ENCODE results near the gene VSIG8. TPM values are rescaled to one million over a fixed set of nuclear protein-coding genes. Genes with fewer than 3 reads are reported as not detected.

Gene VSIG8
- total RNA-seq, 1 experiment from 2014 or later, result not detected

DNA sequence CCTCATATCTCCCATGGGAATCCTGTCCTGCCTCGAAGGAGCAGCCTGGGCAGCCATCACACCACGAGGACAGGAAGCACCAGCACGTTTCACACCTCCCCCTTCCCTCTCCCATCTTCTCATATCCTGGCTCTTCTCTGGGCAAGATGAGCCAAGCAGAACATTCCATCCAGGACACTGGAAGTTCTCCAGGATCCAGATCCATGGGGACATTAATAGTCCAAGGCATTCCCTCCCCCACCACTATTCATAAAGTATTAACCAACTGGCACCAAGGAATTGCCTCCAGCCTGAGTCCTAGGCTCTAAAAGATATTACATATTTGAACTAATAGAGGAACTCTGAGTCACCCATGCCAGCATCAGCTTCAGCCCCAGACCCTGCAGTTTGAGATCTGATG lies 27.1 kb downstream of the VSIG8 start:
- H3K27ac Mint-ChIP-seq (ENCODE audit: unreplicated experiment), result no peak overlapping the region
- DNase-seq, result no peak
- no peak overlapping the region for H3K4me3 Mint-ChIP-seq (ENCODE audit: low read depth, unreplicated experiment)
- H3K4me1 Mint-ChIP-seq (ENCODE audit: low read depth, unreplicated experiment), result peaks cover 8% of the 10 kb centered on the region
- H3K27me3 Mint-ChIP-seq (ENCODE audit: unreplicated experiment), result peaks cover 26% of the 10 kb centered on the region
- TF ChIP-seq, protein P1, sequence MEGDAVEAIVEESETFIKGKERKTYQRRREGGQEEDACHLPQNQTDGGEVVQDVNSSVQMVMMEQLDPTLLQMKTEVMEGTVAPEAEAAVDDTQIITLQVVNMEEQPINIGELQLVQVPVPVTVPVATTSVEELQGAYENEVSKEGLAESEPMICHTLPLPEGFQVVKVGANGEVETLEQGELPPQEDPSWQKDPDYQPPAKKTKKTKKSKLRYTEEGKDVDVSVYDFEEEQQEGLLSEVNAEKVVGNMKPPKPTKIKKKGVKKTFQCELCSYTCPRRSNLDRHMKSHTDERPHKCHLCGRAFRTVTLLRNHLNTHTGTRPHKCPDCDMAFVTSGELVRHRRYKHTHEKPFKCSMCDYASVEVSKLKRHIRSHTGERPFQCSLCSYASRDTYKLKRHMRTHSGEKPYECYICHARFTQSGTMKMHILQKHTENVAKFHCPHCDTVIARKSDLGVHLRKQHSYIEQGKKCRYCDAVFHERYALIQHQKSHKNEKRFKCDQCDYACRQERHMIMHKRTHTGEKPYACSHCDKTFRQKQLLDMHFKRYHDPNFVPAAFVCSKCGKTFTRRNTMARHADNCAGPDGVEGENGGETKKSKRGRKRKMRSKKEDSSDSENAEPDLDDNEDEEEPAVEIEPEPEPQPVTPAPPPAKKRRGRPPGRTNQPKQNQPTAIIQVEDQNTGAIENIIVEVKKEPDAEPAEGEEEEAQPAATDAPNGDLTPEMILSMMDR (IDR thresholded peaks at IDR 0.05; ENCODE audit: unreplicated experiment), result no peak
- CTCF ChIA-PET, result interaction anchor here (1.3 kb wide), 1 partner anchor 58 kb away, joined by 5 read pairs; no protein-coding TSS in a partner anchor
- intact Hi-C loops (cut with micrococcal nuclease; ENCODE audit: unreplicated experiment), result no loop called here
- H3K36me3 Mint-ChIP-seq (ENCODE audit: insufficient read depth, unreplicated experiment), result no peaks in the 10 kb centered on the region
- BruUV-seq (replicated peaks), result no TSS peak
- H3K9me3 Mint-ChIP-seq (ENCODE audit: low read depth, unreplicated experiment), result no peaks in the 10 kb centered on the region

DNA sequence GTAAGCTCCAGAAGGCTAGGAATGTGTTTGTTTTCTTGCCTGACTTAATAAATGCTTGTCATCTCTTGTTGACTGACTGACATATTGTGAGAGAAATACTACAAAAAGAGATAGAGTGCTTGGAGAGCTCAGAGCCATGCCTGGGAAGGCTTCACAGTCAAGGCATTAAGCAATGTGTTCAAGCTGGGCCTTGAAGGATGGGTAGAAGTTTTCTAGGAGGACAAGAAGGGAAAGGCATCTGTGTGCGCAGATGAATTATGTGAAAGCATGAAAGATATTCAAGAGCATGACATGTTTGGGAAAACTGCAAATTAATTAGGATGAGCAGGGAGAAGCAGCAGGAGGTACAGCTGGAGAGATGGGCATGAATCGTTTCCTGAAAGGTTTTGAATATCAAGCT lies 30.1 kb downstream of the VSIG8 start:
- CTCF ChIA-PET, result interaction anchor here (2.2 kb wide), 1 partner anchor 34 kb away, joined by 6 read pairs; no protein-coding TSS in a partner anchor
- no peak overlapping the region for H3K27ac Mint-ChIP-seq (ENCODE audit: unreplicated experiment)

DNA sequence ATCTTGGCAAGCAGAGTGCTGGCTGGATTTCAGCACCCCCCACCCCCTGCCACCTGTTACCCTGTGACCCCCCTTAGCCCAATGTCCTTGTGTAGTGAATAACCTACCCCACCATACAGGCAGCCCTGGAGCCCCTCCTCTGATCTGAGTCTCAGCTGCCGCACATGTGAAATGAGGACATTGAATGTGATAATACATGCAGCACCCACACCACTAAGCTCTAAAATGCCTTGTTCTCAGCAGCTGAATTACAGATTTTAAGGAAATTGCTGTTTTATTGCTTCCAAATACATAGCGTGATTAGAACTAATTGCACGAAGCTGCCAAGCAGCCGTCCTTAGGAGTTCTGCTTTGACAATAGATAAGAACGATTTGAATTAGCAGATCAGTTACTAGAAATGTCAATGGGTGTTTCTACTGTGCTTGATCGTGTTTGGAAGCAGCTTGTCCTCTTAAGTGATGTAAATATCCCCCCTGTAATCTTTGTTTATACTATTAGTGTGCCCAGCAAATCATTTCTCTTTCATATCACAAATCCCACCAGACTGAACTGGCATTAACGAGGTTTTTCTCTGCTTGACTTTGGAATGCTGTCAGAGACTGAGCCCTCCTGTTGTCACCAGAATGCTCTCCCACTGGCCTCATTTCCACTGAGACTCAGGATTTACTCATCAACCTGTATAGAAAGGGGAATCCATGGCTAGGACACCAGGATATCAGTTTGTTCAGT lies 30.9 kb downstream of the VSIG8 start:
- CTCF ChIA-PET, result no interaction called here
- Mint-ChIP-seq H3K9me3 (ENCODE audit: low read depth, unreplicated experiment) (no peaks in the 10 kb centered on the region), H3K4me1 (ENCODE audit: low read depth, unreplicated experiment) (peaks cover 3% of the 10 kb centered on the region), H3K36me3 (ENCODE audit: insufficient read depth, unreplicated experiment) (no peaks in the 10 kb centered on the region), H3K27me3 (ENCODE audit: unreplicated experiment) (peaks cover 51% of the 10 kb centered on the region), H3K27ac (ENCODE audit: unreplicated experiment) (no peak overlapping the region), H3K4me3 (ENCODE audit: low read depth, unreplicated experiment) (no peak overlapping the region)
- no TSS peak for BruUV-seq (replicated peaks)
- DNase-seq, result no peak
- intact Hi-C loops (cut with micrococcal nuclease; ENCODE audit: unreplicated experiment), result no loop called here
- TF ChIP-seq, protein P1 (IDR thresholded peaks at IDR 0.05; ENCODE audit: unreplicated experiment), result no peak

More for the DNA sequence above, 30.1 kb downstream of the VSIG8 start:
- no peak for DNase-seq
- Mint-ChIP-seq H3K36me3 (ENCODE audit: insufficient read depth, unreplicated experiment) (no peaks in the 10 kb centered on the region), H3K4me3 (ENCODE audit: low read depth, unreplicated experiment) (no peak overlapping the region), H3K4me1 (ENCODE audit: low read depth, unreplicated experiment) (peaks cover 8% of the 10 kb centered on the region), H3K9me3 (ENCODE audit: low read depth, unreplicated experiment) (no peaks in the 10 kb centered on the region), H3K27me3 (ENCODE audit: unreplicated experiment) (peaks cover 44% of the 10 kb centered on the region)
- TF ChIP-seq, protein P1 (IDR thresholded peaks at IDR 0.05; ENCODE audit: unreplicated experiment), result no peak
- intact Hi-C loops (cut with micrococcal nuclease; ENCODE audit: unreplicated experiment), result no loop called here
- BruUV-seq (replicated peaks), result no TSS peak

DNA sequence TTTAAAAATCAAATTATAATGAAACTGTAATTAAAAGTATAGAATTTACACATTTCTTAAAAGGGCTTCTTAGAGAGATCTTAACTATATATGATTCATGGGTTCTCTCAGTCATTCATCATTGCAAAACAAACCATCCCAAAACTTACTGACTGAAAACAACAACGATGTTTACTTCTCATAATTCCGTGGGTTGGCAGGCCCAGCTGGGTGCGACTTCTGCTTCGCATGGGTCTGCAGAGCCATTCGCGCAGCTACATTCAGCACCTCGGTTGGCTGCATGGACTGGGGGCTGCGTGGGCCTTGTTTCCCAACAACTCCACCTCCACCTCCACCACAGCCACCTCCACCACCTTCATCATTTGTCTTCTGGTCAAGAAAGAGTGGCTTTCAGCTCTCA lies 31.7 kb downstream of the VSIG8 start:
- H3K4me3 Mint-ChIP-seq (ENCODE audit: low read depth, unreplicated experiment), result no peak overlapping the region
- TF ChIP-seq, protein P1 (IDR thresholded peaks at IDR 0.05; ENCODE audit: unreplicated experiment), result no peak
- peaks cover 60% of the 10 kb centered on the region for H3K27me3 Mint-ChIP-seq (ENCODE audit: unreplicated experiment)
- CTCF ChIA-PET, result no interaction called here
- BruUV-seq (replicated peaks), result no TSS peak
- no peak for DNase-seq
- no peaks in the 10 kb centered on the region for H3K36me3 Mint-ChIP-seq (ENCODE audit: insufficient read depth, unreplicated experiment)
- no peak overlapping the region for H3K27ac Mint-ChIP-seq (ENCODE audit: unreplicated experiment)
- no peaks in the 10 kb centered on the region for H3K9me3 Mint-ChIP-seq (ENCODE audit: low read depth, unreplicated experiment)
- intact Hi-C loops (cut with micrococcal nuclease; ENCODE audit: unreplicated experiment), result no loop called here
- H3K4me1 Mint-ChIP-seq (ENCODE audit: low read depth, unreplicated experiment), result no peaks in the 10 kb centered on the region

All from Calu3 (cell line).